NCI-H526 treated with DMSO at 0.1 percent for 48 hours (cell line): Measurements from ENCODE around the gene GALNTL6.
"Not testable (repeated sequence)": the region's sequence is repeated elsewhere in the genome, so short reads cannot be mapped to it uniquely, and the experiment has no call there.

Experiments used
- DNase-seq: peaks from one replicate; lab custom pipeline; 2025; lab: John Stamatoyannopoulos, UW

GALNTL6 gene

DNA sequence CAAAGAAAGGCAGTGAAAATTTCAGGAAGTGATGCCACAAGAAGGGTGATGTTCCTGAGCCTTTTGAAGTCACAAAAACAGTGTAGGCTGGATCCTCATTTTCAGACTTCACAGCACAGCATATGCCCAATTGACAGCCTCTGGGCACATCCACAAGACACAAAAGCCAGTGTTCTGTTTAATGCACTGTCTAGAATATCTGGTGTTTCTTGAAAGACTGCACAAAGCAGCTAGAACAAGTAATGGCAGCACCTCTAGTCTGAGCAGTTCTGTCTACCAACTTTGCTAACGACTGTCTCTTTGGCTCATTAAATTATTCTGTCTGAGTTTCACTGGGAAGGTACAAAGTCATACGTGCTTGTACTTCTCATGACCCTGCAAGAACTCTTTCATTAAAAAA is 938.3 kb downstream of the GALNTL6 start:
- DNase-seq = no peak

GRCh38 chr4:172758586-172759340 is 945.6 kb downstream of the GALNTL6 start:
- no peak for DNase-seq

DNA sequence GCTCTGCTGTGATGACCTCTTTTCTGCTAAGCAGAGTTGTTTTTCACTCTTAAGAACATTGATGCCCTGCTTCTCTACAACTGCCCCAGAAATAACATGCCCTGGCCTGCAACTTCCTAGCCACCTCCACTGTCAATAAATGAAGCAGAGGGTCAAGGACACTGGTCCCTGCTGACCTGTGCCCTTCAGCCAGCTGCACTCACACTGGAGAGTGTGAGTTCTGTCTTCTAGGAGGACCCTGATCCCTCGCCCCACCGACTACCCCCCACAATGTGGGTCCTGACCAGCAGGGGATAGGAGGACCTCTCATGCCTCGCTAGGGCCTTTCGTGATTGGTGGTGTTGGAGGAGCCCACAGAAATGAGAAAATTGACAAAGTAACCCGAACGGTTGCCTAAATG is 947.3 kb downstream of the GALNTL6 start:
- no peak for DNase-seq

DNA sequence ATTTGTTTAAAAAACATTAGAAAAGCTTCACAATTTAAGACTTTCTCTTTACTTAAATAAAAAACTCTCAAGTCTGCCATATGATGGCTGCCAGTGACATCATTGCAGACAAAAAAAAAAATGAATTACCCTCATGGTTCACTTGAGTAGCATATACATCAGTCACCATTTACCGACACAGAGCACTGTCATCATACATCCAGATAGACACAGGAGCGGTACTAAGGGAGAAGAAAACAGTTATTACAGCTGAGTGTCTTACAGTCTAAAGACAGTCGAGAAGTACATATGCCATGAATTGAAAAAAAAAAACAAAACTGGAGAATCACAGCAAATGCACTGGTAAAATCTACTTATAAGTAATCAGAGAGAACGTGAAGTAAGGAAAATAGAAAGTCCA is 949.7 kb downstream of the GALNTL6 start:
- DNase-seq = no peak

DNA sequence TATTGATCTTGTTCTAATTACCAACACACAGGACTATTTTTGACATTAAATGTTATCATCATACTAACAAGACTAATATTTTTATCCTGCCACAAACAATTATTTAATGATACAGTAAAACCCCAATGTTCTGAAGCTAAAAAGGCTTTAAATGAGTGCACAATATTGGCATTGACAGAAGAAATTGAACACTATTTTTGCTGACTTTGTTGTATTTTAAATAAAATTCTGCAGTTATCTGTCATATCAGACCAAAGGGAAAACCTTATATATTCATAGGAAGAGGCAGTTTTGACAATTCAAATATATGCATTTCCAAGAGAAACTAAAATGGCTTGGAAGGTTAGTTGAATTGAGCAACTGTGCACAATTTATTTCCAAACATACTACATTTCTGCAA is 957.6 kb downstream of the GALNTL6 start:
- no peak for DNase-seq

DNA sequence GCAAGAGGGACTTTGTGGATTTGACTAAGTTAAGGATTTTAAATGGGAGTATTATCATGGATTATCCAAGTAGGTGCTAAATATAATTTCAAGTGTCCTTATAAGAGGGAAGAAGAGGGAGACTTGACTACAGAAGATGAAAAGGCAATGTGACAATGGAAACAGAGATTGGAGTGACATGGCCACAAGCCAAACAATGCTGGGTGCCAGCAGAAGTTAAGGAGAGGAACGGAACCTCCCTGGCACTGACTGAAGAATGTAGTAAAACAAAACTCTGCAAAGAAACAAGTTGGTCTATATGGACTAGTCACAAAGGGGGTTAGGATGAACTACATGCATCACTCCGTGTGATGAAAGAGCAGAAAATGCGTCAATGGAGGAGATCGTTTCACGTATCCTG is 959.6 kb downstream of the GALNTL6 start:
- no peak for DNase-seq

DNA sequence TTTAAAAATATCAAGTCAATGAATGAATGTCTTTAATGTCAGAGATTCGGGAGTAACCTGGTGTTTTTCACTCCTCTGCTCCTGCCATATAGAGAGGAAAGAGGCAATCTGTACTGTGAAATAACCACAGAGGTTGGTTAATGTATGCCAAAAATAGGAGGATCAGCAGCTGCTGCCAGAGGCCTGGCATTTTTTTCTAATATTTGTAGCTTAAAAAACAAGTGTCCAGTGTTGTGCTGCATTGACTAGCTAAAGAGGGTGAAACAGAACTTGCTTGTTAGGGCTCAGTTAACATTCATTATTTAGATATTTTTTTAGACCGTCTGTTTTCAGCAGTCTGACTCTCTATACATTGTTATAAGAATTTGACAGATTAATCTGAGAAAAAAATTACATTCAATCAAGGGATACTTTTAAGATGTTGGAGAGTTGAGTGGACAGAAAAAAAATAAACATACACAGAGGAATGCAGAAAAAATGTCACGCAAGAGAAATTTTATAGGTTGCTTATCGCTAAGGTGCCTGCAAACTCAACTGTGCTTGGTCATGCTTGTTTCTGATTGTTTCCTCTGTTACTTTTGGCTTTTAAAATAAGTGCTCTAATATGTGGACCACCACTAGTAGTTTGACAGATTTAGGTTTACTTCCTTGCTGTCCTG is 963.1 kb downstream of the GALNTL6 start:
- DNase-seq = no peak

DNA sequence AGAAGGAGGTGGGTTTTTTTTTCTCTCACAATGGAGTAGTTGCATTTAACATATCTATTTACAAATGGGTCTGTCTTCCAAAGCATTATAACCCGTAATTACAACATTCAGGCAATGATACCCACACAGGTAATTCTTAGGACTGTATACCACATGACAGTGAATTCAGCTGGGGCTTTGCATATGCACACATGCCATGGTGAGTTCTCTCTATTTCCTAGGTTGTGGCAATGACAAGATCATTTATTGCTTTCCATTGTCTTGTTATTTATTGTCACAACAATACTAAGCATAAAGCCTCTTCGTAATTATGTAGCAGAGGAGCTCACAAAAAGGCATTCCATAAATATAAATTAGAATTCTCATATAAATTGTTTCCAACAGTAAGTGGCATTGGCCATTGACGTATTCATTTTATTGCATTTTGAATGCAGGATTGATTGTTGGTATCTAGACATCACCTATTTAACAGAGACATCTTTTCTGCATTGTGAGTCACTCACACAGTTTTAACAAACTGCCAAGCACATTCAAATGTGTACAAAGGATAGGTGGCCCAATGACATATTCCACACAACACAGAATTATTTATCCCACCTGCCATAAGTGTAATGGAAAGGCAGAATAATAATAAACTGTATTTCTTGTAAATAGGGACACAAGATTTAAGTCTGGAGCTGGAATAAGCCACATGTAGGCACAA is 964.7 kb downstream of the GALNTL6 start:
- no peak for DNase-seq

- no peak for DNase-seq
Observed at GRCh38 chr4:172778583-172778982, 965.4 kb downstream of the GALNTL6 start.

GRCh38 chr4:172780566-172781081 is 967.4 kb downstream of the GALNTL6 start:
- DNase-seq = no peak

DNA sequence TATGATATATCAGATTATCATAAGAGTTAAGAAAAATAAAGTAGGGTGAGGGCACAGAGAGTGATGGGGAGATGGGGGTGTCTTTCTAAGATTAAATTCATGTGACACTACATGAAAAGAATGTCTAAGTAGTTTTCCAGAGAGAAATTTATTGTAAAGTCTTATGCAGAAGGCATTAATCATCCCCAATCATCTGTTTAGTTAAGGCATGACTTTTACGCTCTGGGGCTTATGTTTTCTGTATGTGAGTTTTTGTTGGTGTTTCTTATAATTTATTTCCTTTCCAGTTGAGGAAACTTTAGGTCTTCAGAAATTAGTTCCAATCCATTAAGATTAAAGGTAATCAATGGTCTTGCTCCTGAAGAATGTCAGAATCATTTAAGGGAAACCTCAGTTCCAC is 972.4 kb downstream of the GALNTL6 start:
- DNase-seq = no peak

- no peak for DNase-seq
Observed at GRCh38 chr4:172786039-172786792, 973.0 kb downstream of the GALNTL6 start.

DNA sequence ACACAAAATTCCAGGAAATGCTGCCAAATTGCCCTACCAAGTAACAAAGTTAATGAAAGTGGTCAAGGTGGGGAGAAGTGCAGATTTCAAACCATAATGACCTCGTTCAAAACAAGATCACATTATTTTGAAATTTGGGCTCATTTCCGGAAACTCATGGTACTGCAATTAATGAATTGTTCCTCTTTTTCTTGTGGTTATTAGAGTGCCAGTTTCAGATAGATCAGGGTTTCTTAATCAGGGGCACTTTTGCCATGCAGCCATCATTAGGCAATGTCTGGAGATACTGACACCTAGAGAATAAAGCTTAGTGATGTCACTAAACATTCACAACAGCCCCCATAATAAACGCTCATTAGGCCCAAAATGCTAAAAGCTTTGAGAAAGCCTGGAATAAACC is 973.9 kb downstream of the GALNTL6 start:
- no peak for DNase-seq

- DNase-seq = no peak
Observed at GRCh38 chr4:172791841-172792240, 978.6 kb downstream of the GALNTL6 start.

GRCh38 chr4:172793565-172794306 is 980.5 kb downstream of the GALNTL6 start:
- DNase-seq = no peak

- DNase-seq = no peak
Observed at GRCh38 chr4:172794307-172794703, 981.1 kb downstream of the GALNTL6 start.

GRCh38 chr4:172797281-172797680 is 984.1 kb downstream of the GALNTL6 start:
- not testable (repeated sequence) for DNase-seq

- no peak for DNase-seq
Observed at GRCh38 chr4:172802032-172802431, 988.8 kb downstream of the GALNTL6 start.

DNA sequence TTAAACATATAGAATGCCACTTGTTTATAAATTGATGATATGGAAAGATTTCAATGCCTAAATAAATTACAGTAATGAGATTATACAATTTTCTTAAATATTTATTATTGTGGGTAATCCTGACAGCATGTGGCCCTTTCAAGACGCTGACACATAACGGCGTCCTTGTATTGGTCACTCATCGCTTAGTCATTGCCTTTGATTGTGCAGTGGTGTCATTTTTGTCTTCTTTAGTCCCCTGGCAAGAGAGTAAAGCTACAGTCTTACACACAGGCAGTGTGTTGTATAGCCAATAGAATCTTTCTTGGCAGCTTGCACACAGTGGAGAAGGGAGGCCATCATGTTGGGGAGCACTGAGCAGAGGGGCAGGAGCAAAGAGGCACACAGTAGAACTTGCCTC is 993.6 kb downstream of the GALNTL6 start:
- DNase-seq = no peak

GRCh38 chr4:172808196-172808595 is 995.0 kb downstream of the GALNTL6 start:
- DNase-seq = no peak

- DNase-seq = no peak
Observed at GRCh38 chr4:172809319-172809718, 996.1 kb downstream of the GALNTL6 start.
